CD4-positive, alpha-beta T cell treated with Interleukin-1 beta for 1 hour (primary cell): ENCODE results near the gene CHD2.

Experiments used
- DNase-seq, 2 donors: peaks; one replicate each; pipeline ENCODE4 v3.0.0-alpha.2; 2020 to 2022

Gene CHD2

GRCh38 chr15:92885224-92886041 is 14.7 kb upstream of the CHD2 start:
- peak in 1 of 2 donors; percentile 18 for DNase-seq

- DNase-seq: peak in 1 of 2 donors; percentile 19
Measured at GRCh38 chr15:92886042-92886537, 14.0 kb upstream of the CHD2 start.

DNA sequence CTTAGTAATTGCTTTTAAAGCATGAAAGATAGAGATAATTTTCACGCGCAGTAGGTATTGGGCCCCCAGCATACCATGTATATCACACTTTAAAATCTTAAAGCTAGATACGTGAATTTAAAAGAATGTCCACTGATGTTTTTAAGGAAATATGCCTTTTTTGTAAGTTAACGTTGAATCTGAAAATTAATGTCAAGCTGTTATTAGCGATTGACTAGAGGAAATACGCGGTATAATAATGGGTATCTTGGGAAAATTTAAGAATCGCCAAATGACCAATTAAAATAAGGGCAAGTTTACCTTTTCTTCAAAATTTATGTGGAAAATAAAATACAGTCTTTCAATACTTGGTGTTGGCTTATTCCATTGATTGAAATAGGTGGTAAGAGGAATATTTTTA is 13.3 kb upstream of the CHD2 start:
- DNase-seq: no peak

DNA sequence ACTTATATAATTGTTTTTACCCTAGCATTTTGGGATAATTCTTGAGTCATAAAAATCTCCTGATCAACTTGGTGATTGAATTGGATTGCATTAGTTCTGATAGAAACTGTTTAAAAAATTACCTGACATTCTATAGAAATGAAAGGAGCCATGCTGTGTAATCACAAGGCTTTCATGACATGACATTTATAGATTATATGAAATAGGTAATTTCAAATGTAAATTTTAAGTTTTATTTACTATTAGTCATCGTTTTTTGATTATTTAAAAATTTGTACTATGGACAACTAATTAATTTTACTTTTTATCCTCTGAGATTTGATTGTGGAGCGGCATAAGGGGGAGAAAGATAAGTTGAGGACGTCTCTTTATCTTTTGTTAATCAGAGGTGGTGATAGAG is 12.3 kb upstream of the CHD2 start:
- no peak for DNase-seq

- DNase-seq: peak in 1 of 2 donors; percentile 34
Measured at GRCh38 chr15:92889390-92890107, 10.6 kb upstream of the CHD2 start.

GRCh38 chr15:92891533-92892200 is 8.5 kb upstream of the CHD2 start:
- DNase-seq: no peak

DNA sequence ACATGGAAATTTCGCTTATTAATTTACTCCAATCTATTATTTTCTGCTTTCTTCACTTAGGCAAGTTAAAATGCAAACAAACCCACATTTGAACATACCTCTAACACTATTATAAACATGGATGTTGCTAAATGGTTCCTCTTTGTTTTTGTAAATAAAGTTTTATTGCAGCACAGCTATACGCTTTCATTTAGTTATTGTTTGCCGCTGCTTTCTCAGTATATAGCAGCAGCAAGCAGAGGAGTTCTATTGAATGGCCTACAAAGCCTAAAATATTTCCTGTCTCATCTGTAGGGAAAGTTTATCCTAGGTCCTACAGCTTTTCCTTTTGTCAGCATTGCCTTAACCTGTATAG is 7.9 kb upstream of the CHD2 start:
- DNase-seq: no peak

DNA sequence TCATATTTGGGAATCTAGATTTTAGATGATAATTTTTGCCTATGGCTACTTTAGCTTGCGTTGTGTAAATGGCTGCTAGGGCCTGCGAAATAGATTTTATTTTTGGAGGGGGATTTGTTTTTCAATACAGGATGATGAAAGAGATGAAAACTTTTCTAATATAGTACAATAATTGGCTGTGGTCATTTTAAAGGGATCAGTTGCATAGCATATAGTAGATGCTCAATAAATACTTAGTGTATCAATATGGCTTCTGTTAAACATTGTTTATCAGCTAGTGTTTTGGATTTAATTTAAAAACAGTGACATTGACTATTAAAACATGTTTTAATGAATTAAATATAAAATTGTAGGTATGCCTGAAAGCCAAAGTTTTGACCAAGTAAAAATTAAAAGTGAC is 6.9 kb upstream of the CHD2 start:
- no peak for DNase-seq

DNA sequence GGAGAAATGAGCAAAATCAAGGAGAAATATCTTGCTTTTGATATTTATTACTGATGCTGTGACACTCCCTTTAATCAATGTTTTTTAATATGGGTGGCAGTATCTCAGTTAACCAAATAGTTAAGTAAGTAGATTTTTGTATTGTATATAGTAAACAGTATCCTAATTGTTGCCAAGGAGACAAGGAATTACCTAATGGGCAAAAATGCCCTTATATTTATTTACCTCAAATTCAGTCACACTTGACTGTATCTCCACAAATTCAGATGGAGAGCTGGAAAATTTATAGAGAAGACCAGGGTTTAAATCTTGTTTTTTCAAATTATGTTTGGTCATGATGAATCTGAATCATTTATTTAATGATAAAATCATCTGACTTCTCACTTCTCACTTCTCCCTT is 3.6 kb upstream of the CHD2 start:
- peak in 1 of 2 donors; percentile 30 for DNase-seq

DNA sequence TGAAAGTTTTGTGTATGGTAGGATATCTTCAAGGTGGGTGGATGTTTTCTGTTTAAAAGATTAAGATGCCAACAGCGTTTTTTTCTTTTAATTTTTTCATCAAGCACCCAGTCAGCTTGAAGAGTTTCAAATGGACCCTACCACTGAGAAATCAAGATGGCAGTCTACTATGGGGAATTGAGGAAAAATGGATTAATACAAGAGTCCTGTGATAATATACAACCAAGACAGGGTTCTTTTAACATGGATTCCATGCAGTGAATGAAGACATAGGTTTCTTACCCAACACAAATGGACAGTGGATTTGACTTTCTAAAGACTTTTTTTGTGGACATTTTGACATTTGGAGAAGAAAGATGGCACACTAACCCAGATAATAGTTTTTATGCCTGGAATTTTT is 2.5 kb upstream of the CHD2 start:
- peak in 1 of 2 donors; percentile 0 for DNase-seq

- no peak for DNase-seq
Measured at GRCh38 chr15:92898988-92899582, 1.0 kb upstream of the CHD2 start.

DNA sequence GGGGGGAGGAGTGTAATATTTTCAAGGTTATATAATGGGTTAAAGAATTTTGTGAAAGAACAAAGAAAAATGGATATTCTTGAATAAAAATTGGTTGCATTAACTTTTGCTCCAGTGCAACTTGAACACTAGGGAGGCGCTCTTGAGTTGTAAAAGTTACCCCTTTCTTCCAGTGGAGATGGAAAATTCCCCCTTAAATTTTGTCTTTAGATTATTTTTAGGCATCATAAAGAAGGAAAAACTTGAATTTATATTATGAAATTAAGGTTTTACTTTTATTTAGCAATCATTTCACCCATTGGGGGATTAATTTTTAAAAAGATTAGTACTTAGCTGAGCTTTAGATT is 550 bp upstream of the CHD2 start:
- DNase-seq: no peak

GRCh38 chr15:92900731-92901071 is 577 bp downstream of the CHD2 start:
- no peak for DNase-seq

DNA sequence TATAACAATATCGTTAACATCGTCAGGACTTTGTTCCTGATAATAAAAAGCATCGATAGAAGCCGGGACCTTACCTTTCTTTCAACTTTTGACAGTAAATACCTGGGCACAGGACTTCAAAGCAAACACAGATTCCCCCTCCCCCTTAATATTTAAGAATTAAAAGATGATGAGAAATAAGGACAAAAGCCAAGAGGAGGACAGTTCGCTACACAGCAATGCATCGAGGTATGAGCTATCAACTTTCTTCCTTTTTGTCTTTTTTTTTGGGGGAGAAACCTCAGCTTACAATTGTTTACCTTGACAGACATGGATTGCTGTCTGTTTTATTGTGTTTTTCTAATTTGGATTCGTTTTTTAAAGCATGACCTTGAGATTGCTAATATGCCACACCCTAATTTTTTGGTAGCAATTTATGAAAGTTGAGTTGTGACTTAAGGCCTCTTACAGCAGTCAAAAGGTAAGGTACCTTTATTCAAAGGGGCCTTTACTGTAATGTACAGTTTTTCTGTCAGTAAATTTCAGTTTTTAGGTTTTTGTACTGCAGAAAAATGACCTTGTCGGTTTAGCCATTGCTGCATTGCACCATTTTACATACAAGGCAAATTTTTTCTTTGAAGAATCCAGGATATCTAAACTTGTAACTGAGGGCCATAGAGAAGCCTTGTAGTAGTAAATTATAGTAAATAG is 1.1 kb downstream of the CHD2 start:
- DNase-seq: no peak

- DNase-seq: no peak
Measured at GRCh38 chr15:92901995-92902394, 1.9 kb downstream of the CHD2 start.

DNA sequence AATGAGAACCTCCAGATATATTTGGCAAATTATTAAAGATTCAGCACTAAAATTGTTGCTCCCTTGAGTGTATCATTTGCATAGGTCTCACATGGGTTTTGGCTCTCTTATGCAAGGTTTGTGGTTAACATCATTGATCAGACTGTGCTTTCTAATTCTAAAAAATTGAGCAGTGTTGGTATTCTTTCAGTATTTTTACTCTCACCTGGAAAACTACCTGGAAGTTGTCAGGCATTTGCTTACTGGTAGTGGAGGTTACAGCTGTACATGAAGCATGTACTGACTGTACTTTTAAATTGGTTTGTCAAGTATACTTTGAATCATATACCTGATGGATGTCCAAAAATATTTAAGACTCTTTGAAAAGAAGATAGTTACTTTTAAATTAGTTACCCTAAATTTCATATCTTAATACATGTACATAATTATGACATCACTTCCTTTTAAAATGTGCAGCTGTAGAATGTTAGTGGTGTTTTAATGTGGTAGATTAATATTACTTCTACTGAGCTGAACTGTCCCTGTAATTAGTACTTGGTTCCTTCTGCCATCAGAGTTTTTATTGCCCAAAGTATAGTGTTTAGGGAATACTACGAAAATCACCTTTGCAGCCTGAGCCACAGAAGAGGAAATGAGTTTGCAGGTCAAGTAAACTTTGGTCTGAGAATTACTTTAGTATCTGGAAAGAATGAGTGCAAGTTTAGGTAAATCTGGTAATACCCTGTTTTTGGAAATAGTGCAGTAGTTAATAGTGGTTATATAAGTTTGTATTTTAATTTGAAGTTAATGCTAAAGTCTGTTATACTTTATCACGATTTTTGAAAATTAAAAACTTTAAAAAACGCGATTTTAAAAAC is 2.8 kb downstream of the CHD2 start:
- DNase-seq: peak in 1 of 2 donors; percentile 51

DNA sequence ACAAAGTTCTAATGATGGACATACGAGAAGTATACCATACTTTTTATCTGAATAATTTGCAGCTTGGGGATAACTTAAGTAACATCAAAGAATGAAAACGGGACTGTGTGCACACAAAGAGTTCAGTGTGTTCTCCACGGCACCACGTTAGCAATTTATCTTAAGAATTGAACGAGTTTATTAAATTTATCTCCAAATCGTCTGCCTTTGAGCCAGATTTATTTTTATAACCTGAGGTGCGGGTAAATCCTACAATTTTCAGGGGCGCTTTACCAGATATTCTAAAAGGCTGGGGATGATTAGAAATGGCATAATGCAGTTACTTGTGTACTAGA is 3.5 kb downstream of the CHD2 start:
- no peak for DNase-seq

DNA sequence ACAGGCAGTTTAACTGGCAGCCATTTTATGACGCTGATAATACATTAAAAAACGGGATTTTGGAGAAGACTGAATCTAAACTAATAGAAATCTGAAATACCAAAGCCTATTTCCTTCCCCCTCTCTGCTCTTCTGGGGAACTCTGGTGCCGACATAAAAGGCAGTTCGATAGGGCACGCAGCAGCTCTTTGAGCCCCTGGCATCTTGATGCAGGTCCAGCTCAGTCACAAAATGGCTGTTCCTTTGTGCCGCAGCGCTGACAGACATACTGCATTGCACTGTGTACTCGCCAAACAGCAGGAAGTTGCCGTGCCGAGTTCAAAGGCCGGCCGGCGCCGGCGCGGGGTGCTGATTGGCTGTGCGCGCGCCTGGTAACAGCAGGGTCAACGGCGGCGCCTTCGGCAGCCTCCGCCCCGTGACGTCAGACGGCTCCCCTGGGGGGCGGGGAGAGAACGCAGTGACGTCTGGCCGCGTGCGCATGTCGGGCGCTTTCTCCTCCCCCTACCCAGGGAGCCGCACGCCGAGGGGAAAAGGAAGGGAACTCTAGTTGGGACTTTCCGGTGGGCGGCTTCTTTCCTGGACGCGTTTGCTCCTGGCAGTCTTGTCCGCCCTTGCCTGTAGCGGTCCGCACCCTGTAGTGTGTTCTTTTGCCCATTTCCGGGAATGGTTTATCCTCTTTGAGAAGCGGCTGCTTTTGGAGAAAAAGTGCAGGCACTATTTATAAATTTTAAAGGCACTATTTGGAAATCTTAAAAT is 4.0 kb downstream of the CHD2 start:
- DNase-seq: peak; percentile 99

DNA sequence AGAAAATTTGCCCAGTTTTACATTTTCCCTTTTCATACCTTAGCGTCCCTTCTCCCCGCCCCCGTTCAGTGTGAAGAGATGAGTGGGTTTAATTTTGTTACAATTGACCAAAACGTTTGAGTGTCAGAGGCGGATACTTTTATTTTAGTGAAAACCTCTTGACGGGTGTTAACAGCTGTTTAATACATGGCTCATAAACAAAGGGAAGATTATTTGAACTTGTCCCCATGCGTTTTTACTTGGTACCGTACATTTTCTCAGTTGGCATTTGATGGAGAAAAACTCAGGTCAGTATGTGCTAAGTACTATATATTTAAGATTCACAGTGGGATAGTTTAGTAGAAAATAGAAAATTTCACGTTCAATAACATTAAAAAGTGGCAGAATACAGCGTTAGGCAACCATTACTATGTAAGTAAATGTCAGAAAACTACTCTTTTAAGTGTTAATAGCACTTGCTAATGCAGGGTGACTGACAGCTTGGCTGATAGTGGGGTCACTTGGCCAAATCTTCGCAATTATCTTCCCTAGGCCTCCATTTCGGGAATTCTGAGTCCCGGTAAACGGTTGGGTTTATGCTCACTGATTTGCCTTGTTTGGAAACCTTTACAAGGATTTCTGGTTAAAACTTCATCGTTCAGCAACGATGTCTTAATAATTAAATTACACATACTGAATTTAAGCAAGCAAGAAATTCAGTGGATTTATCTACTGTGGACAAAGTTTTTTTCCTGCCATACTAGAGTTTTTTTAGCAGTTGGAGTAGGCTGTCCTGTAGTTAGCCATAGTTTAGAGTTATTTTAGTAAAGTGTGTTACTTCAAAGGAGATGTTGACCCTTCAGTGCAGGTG is 4.8 kb downstream of the CHD2 start:
- no peak for DNase-seq

DNA sequence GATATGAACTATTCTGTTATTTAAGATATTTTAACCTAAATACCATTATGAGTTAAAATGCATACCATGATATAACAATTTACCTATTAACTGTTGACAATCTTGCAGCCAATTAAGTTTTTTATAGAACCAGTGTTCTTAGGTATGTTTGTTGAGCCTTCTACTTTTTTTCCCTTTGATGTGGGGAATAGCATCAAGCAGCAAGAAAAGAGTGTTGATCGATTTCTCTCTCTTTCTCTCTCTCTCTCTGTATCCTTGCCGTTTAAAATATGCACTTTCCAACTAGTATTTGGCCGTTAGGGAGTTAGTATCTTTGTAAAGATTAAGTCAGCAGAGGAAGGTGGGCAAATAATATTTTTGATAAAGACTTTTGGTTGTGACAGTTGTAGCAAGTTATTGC is 5.9 kb downstream of the CHD2 start:
- peak in 1 of 2 donors; percentile 53 for DNase-seq
